Measurements from ENCODE around the gene DSE.
"Not testable (repeated sequence)": the region's sequence is repeated elsewhere in the genome, so short reads cannot be mapped to it uniquely, and the experiment has no call there.

DSE gene

GRCh38 chr6:116329156-116329555, 41.6 kb upstream of the DSE start:
- DNase-seq (ENCODE audit: extremely low read depth, low read depth), result peak; percentile 16
- TF ChIP-seq CTCF (IDR thresholded peaks at IDR 0.05; ENCODE audit: low read depth, low read length), result no peak

- no peak for TF ChIP-seq CTCF (IDR thresholded peaks at IDR 0.05; ENCODE audit: low read depth, low read length)
- no peak for DNase-seq (ENCODE audit: extremely low read depth, low read depth)
Observed at GRCh38 chr6:116330511-116330910, 40.2 kb upstream of the DSE start.

GRCh38 chr6:116332096-116332495, 38.7 kb upstream of the DSE start:
- no peak for DNase-seq (ENCODE audit: extremely low read depth, low read depth)
- TF ChIP-seq CTCF (IDR thresholded peaks at IDR 0.05; ENCODE audit: low read depth, low read length), result no peak

GRCh38 chr6:116334638-116335409, 35.9 kb upstream of the DSE start:
- DNase-seq (ENCODE audit: extremely low read depth, low read depth), result not testable (repeated sequence)

GRCh38 chr6:116335612-116336215, 35.0 kb upstream of the DSE start:
- TF ChIP-seq CTCF (IDR thresholded peaks at IDR 0.05; ENCODE audit: low read depth, low read length), result no peak
- no peak for DNase-seq (ENCODE audit: extremely low read depth, low read depth)

- no peak for TF ChIP-seq CTCF (IDR thresholded peaks at IDR 0.05; ENCODE audit: low read depth, low read length)
- DNase-seq (ENCODE audit: extremely low read depth, low read depth), result no peak
Observed at GRCh38 chr6:116338943-116339342, 31.8 kb upstream of the DSE start.

- not testable (repeated sequence) for DNase-seq (ENCODE audit: extremely low read depth, low read depth)
Observed at GRCh38 chr6:116340625-116341024, 30.1 kb upstream of the DSE start.

- DNase-seq (ENCODE audit: extremely low read depth, low read depth), result no peak
- no peak for TF ChIP-seq CTCF (IDR thresholded peaks at IDR 0.05; ENCODE audit: low read depth, low read length)
Observed at GRCh38 chr6:116349216-116349615, 21.5 kb upstream of the DSE start.
